GM12878 (cell line): ENCODE measurements around the gene SPATS2L. TPM values are rescaled to one million over a fixed set of nuclear protein-coding genes. Genes with fewer than 3 reads are reported as not detected.

Source experiments
- BHLHE40 ChIP-seq, 2 experiments: fragments of 450-650 bp in 1 of 2; IDR thresholded peaks; 2 replicates each; pipeline ENCODE4 v1.6.1; 2011 to 2017; ENCODE audit warnings: low read depth in 2 of 2, borderline replicate concordance in 1 of 2, improper control_type of control experiment in 1 of 2, low read length in 1 of 2, mild to moderate bottlenecking in 1 of 2
- CBFB ChIP-seq: IDR thresholded peaks from 2 replicates; pipeline ENCODE4 v1.6.1; 2016; ENCODE audit warnings: antibody characterized with exemption, low read depth
- CREM ChIP-seq: IDR thresholded peaks from 2 replicates; pipeline ENCODE4 v1.6.1; 2014; ENCODE audit warnings: antibody characterized with exemption, low read depth
- EGR1 ChIP-seq, 2 experiments: IDR thresholded peaks; 1 replicate in 1 of 2; 2 replicates in 1 of 2; pipeline ENCODE4 v1.6.1; 2011 to 2012; ENCODE audit warnings: low read depth in 2 of 2, low read length in 2 of 2, borderline replicate concordance in 1 of 2, mild to moderate bottlenecking in 1 of 2, moderate library complexity in 1 of 2
- ETV6 ChIP-seq, 2 experiments: fragments of 450-650 bp in 1 of 2; IDR thresholded peaks in 1 of 2; conservative IDR thresholded peaks in 1 of 2; 2 replicates each; pipeline ENCODE4 v1.6.1; 2014; ENCODE audit warnings: antibody characterized with exemption in 1 of 2, borderline replicate concordance in 1 of 2, low read depth in 1 of 2, mild to moderate bottlenecking in 1 of 2, moderate library complexity in 1 of 2
- LARP7 ChIP-seq: fragments of 450-650 bp; IDR thresholded peaks from 2 replicates; pipeline ENCODE4 v1.6.1; 2017; ENCODE audit warnings: mild to moderate bottlenecking
- MTA3 ChIP-seq: IDR thresholded peaks from 2 replicates; pipeline ENCODE4 v1.6.1; 2012; ENCODE audit warnings: low read length, inconsistent platforms, borderline replicate concordance
- NFXL1 ChIP-seq: fragments of 450-650 bp; IDR thresholded peaks from 2 replicates; pipeline ENCODE4 v1.6.1; 2017; ENCODE audit warnings: antibody characterized with exemption, mild to moderate bottlenecking, borderline replicate concordance
- NFYA ChIP-seq: IDR thresholded peaks from 2 replicates; pipeline ENCODE4 v1.6.1; 2011; ENCODE audit warnings: low read depth, mild to moderate bottlenecking, low read length, improper control_type of control experiment, borderline replicate concordance
- PAX5 ChIP-seq: IDR thresholded peaks from 2 replicates; pipeline ENCODE4 v1.6.1; 2011; ENCODE audit warnings: low read depth, low read length, borderline replicate concordance
- POLR2A ChIP-seq: IDR thresholded peaks from 2 replicates; pipeline ENCODE4 v1.6.1; 2011; ENCODE audit warnings: low read depth, mild to moderate bottlenecking, low read length
- POU2F2 ChIP-seq: IDR thresholded peaks from 3 replicates; pipeline ENCODE4 v1.6.1; 2011; ENCODE audit warnings: low read depth, mild to moderate bottlenecking, low read length, borderline replicate concordance
- SP1 ChIP-seq: IDR thresholded peaks from one replicate; pipeline ENCODE4 v1.6.1; 2011; ENCODE audit warnings: low read depth, low read length
- SUZ12 ChIP-seq: fragments of 200-600 bp; sonication (generic); IDR thresholded peaks from one replicate; pipeline ENCODE4 v1.6.1; 2018; ENCODE audit warnings: antibody characterized with exemption, mild to moderate bottlenecking; ENCODE audit not compliant: unreplicated experiment
- TCF7 ChIP-seq: IDR thresholded peaks from 2 replicates; pipeline ENCODE4 v1.6.1; 2014; ENCODE audit warnings: antibody characterized with exemption, borderline replicate concordance
- ZSCAN29 ChIP-seq: fragments of 450-650 bp; IDR thresholded peaks from 2 replicates; pipeline ENCODE4 v1.6.1; 2017; ENCODE audit warnings: mild to moderate bottlenecking, moderate library complexity
- polyA plus RNA-seq, 11 experiments: library from polyadenylated mRNA; depleted of rRNA in 4 of 11; unstranded in 6 of 11; stranded (reverse) in 5 of 11; fragments of >200 nt; fragmentation: Nextera tagmentation in 4 of 11; fragmentation: Illumina TruSeq in 1 of 11; extraction: Ambion mirVana in 4 of 11; extraction: Trizol in 1 of 11; gene quantifications; 1 replicate in 1 of 11; 2 replicates in 10 of 11; pipeline versions ENCODE4 v1.2.1 to v1.2.3, GENCODE V29; 2011 to 2016; ENCODE audit warnings: inconsistent platforms in 2 of 11, missing spikeins in 2 of 11, low read depth in 1 of 11
- total RNA-seq, 4 experiments: library from RNA; depleted of rRNA in 3 of 4; stranded (reverse); fragments of >200 nt in 3 of 4; fragmentation: Illumina TruSeq in 1 of 4; extraction: Trizol in 1 of 4; gene quantifications; 2 replicates each; pipeline versions ENCODE4 v1.2.1 to v1.2.3, GENCODE V29; 2013 to 2021
- TF ChIP-seq, protein P1 (sequence below): fragments of 450-650 bp; formaldehyde crosslinking; IDR thresholded peaks from 2 replicates; pipeline ENCODE4 v1.4.0; 2022; ENCODE audit warnings: mild to moderate bottlenecking, moderate library complexity
- TF ChIP-seq, protein P2 (sequence below): fragments of 450-650 bp; IDR thresholded peaks from 2 replicates; pipeline ENCODE4 v1.6.1; 2017; ENCODE audit warnings: mild to moderate bottlenecking, moderate library complexity
- TF ChIP-seq, protein P3 (sequence below): fragments of 150-350 bp; IDR thresholded peaks from 2 replicates; pipeline ENCODE4 v1.6.1; 2016; ENCODE audit warnings: low read depth, low read length

The SPATS2L gene
- total and polyA plus RNA-seq, 10 of the 15 experiments (the other 5 are each of a cell fraction or from before 2014, with no cell fraction given), result 5.2 to 30.0 (median 20.1) TPM

DNA sequence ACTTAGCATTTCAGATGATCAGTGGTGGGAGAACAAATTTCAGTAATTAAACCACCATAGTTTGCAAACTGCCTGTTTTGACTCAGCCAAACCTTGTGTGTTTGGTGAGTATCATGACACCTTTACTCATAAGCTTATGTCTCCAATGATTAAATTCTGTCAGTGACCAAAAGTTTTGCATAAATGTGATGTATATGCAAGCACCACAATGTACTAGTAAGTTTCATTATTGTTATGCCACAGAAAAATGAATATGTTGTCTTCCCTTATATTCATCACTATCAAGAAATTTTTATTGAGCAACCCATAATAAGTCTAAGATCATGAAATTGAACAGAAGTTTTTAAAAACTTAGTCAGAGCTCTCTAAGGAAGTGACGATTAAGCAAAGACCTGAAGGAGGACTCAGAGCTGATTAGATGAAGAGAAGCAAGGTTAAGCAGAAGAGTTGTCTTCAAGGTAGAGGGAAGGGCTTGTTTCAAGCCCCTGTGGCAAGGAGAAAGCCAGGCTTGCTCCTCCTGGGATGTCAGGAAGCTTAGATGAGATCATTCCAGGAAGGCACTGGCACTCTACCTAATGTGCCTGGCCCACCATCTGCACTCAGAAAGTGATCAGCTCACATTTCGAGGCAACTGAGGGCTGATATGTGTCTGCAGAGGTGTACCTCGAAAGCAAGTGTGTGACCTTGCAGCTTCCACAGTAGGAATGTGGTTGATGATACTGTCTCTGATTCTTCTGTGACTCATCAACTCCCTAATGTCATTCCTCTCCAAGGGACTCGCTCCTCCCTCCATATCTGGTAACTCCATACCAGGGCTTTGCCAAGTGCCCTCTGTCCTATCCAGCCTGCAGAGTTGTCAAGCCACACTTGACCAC is 148.7 kb downstream of the SPATS2L start (continued):
- TF ChIP-seq SP1, result no peak
- TF ChIP-seq SUZ12, result no peak
- no peak for TF ChIP-seq LARP7
- TF ChIP-seq, protein P1, sequence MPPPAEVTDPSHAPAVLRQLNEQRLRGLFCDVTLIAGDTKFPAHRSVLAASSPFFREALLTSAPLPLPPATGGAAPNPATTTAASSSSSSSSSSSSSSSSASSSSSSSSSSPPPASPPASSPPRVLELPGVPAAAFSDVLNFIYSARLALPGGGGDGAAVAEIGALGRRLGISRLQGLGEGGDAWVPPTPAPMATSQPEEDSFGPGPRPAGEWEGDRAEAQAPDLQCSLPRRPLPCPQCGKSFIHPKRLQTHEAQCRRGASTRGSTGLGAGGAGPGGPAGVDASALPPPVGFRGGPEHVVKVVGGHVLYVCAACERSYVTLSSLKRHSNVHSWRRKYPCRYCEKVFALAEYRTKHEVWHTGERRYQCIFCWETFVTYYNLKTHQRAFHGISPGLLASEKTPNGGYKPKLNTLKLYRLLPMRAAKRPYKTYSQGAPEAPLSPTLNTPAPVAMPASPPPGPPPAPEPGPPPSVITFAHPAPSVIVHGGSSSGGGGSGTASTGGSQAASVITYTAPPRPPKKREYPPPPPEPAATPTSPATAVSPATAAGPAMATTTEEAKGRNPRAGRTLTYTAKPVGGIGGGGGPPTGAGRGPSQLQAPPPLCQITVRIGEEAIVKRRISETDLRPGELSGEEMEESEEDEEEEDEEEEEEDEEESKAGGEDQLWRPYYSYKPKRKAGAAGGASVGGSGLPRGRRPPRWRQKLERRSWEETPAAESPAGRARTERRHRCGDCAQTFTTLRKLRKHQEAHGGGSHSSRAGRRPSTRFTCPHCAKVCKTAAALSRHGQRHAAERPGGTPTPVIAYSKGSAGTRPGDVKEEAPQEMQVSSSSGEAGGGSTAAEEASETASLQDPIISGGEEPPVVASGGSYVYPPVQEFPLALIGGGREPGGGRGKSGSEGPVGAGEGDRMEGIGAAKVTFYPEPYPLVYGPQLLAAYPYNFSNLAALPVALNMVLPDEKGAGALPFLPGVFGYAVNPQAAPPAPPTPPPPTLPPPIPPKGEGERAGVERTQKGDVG (CRISPR knock-in tag), result no peak
- peak; percentile 49; the same call in 1 of the 2 replicates for TF ChIP-seq PAX5
- TF ChIP-seq ETV6 (conservative IDR thresholded peaks at IDR 0.05 in 1 of 2, IDR thresholded peaks at IDR 0.05 in 1 of 2; ENCODE audit: borderline replicate concordance in 1 of 2, low read depth in 1 of 2), result peak in 1 of 2 experiments; percentile 40; a peak in 1 of 4 replicates
- TF ChIP-seq, protein P2, sequence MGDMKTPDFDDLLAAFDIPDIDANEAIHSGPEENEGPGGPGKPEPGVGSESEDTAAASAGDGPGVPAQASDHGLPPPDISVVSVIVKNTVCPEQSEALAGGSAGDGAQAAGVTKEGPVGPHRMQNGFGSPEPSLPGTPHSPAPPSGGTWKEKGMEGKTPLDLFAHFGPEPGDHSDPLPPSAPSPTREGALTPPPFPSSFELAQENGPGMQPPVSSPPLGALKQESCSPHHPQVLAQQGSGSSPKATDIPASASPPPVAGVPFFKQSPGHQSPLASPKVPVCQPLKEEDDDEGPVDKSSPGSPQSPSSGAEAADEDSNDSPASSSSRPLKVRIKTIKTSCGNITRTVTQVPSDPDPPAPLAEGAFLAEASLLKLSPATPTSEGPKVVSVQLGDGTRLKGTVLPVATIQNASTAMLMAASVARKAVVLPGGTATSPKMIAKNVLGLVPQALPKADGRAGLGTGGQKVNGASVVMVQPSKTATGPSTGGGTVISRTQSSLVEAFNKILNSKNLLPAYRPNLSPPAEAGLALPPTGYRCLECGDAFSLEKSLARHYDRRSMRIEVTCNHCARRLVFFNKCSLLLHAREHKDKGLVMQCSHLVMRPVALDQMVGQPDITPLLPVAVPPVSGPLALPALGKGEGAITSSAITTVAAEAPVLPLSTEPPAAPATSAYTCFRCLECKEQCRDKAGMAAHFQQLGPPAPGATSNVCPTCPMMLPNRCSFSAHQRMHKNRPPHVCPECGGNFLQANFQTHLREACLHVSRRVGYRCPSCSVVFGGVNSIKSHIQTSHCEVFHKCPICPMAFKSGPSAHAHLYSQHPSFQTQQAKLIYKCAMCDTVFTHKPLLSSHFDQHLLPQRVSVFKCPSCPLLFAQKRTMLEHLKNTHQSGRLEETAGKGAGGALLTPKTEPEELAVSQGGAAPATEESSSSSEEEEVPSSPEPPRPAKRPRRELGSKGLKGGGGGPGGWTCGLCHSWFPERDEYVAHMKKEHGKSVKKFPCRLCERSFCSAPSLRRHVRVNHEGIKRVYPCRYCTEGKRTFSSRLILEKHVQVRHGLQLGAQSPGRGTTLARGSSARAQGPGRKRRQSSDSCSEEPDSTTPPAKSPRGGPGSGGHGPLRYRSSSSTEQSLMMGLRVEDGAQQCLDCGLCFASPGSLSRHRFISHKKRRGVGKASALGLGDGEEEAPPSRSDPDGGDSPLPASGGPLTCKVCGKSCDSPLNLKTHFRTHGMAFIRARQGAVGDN, result no peak
- TF ChIP-seq NFYA, result no peak
- TF ChIP-seq BHLHE40 (IDR thresholded peaks at IDR 0.05; ENCODE audit: borderline replicate concordance in 1 of 2, low read depth in 2 of 2, low read length in 1 of 2), result peak; percentile 55 to 76; a peak in 3 of 4 replicates
- TF ChIP-seq ZSCAN29, result no peak
- TF ChIP-seq EGR1 (IDR thresholded peaks at IDR 0.05; ENCODE audit: borderline replicate concordance in 1 of 2, low read depth in 2 of 2, low read length in 2 of 2), result no peak
- peak; percentile 72; the same call in 1 of the 2 replicates for TF ChIP-seq CBFB
- TF ChIP-seq MTA3, result no peak
- no peak for TF ChIP-seq TCF7
- no peak for TF ChIP-seq NFXL1
- TF ChIP-seq CREM, result peak; percentile 59; the same call in 1 of the 2 replicates
- peak; percentile 95 for TF ChIP-seq POU2F2
- TF ChIP-seq, protein P3, sequence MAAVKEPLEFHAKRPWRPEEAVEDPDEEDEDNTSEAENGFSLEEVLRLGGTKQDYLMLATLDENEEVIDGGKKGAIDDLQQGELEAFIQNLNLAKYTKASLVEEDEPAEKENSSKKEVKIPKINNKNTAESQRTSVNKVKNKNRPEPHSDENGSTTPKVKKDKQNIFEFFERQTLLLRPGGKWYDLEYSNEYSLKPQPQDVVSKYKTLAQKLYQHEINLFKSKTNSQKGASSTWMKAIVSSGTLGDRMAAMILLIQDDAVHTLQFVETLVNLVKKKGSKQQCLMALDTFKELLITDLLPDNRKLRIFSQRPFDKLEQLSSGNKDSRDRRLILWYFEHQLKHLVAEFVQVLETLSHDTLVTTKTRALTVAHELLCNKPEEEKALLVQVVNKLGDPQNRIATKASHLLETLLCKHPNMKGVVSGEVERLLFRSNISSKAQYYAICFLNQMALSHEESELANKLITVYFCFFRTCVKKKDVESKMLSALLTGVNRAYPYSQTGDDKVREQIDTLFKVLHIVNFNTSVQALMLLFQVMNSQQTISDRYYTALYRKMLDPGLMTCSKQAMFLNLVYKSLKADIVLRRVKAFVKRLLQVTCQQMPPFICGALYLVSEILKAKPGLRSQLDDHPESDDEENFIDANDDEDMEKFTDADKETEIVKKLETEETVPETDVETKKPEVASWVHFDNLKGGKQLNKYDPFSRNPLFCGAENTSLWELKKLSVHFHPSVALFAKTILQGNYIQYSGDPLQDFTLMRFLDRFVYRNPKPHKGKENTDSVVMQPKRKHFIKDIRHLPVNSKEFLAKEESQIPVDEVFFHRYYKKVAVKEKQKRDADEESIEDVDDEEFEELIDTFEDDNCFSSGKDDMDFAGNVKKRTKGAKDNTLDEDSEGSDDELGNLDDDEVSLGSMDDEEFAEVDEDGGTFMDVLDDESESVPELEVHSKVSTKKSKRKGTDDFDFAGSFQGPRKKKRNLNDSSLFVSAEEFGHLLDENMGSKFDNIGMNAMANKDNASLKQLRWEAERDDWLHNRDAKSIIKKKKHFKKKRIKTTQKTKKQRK, result no peak
- no peak for TF ChIP-seq POLR2A
